ENCODE measurements around the gene CPTP. TPM values are rescaled to one million over a fixed set of nuclear protein-coding genes. Genes with fewer than 3 reads are reported as not detected.

Gene CPTP
- 10 to 100 TPM; 11.6 to 14.1 TPM for total RNA-seq
- long read RNA-seq, donor 1, transcript CPTP-201 (3 exons, 2,190 nt), result major isoform, 8 of 17 reads
- long read RNA-seq, donor 1, transcript CPTP-202 (2 exons, 1,101 nt), result major isoform, 8 of 17 reads
- long read RNA-seq, donor 1, partial matches to known transcripts, result 0 of 17 reads
- long read RNA-seq, donor 1, other reads (novel, unspliced or antisense), result 1 of 17 reads
- long read RNA-seq, donor 2, transcript CPTP-201 (3 exons, 2,190 nt), result major isoform, 9 of 18 reads
- long read RNA-seq, donor 2, partial matches to known transcripts, result 1 of 18 reads
- long read RNA-seq, donor 2, other reads (novel, unspliced or antisense), result 5 of 18 reads

GRCh38 chr1:1324524-1325287 lies at the start of gene CPTP, which contains the start of gene INTS11:
Gene CPTP, plus strand, starts transcription at chr1:1324802. Its CDS starts 2,109 bp downstream, at chr1:1326911.
Gene INTS11, minus strand, starts transcription at chr1:1324660. Its CDS starts 52 bp downstream, at chr1:1324608.
- DNase-seq (ENCODE audit: low spot score), result peak; percentile 99
- intact Hi-C loops (cut with DNase I), result no loop called here

GRCh38 chr1:1274931-1275431 lies 49.6 kb upstream of the CPTP start:
- DNase-seq (ENCODE audit: low spot score), result no peak

GRCh38 chr1:1275836-1276235 lies 48.8 kb upstream of the CPTP start:
- intact Hi-C loops (cut with DNase I), result no loop called here
- no peak for DNase-seq (ENCODE audit: low spot score)

More at GRCh38 chr1:1274931-1275431, 49.6 kb upstream of the CPTP start:
- intact Hi-C loops (cut with DNase I), result no loop called here

- DNase-seq (ENCODE audit: low spot score), result no peak
- intact Hi-C loops (cut with DNase I), result no loop called here
Measured at GRCh38 chr1:1278620-1279019, 46.0 kb upstream of the CPTP start.

- intact Hi-C loops (cut with DNase I), result no loop called here
- no peak for DNase-seq (ENCODE audit: low spot score)
Measured at GRCh38 chr1:1279028-1279427, 45.6 kb upstream of the CPTP start.

- intact Hi-C loops (cut with DNase I), result no loop called here
- DNase-seq (ENCODE audit: low spot score), result no peak
Measured at GRCh38 chr1:1280782-1281481, 43.7 kb upstream of the CPTP start.

GRCh38 chr1:1281533-1282321 lies 42.9 kb upstream of the CPTP start:
- intact Hi-C loops (cut with DNase I), result no loop called here
- no peak for DNase-seq (ENCODE audit: low spot score)

GRCh38 chr1:1282998-1283397 lies 41.6 kb upstream of the CPTP start:
- intact Hi-C loops (cut with DNase I), result no loop called here

GRCh38 chr1:1283821-1284220 lies 40.8 kb upstream of the CPTP start:
- intact Hi-C loops (cut with DNase I), result no loop called here
- no peak for DNase-seq (ENCODE audit: low spot score)

More at GRCh38 chr1:1282998-1283397, 41.6 kb upstream of the CPTP start:
- DNase-seq (ENCODE audit: low spot score), result no peak

- intact Hi-C loops (cut with DNase I), result no loop called here
- no peak for DNase-seq (ENCODE audit: low spot score)
Measured at GRCh38 chr1:1284221-1285101, 40.1 kb upstream of the CPTP start.

- DNase-seq (ENCODE audit: low spot score), result no peak
Measured at GRCh38 chr1:1285102-1285571, 39.5 kb upstream of the CPTP start.

GRCh38 chr1:1285611-1286311 lies 38.8 kb upstream of the CPTP start:
- intact Hi-C loops (cut with DNase I), result no loop called here

More at GRCh38 chr1:1285102-1285571, 39.5 kb upstream of the CPTP start:
- intact Hi-C loops (cut with DNase I), result no loop called here

GRCh38 chr1:1286313-1287261 lies 38.0 kb upstream of the CPTP start:
- intact Hi-C loops (cut with DNase I), result no loop called here
- DNase-seq (ENCODE audit: low spot score), result no peak

More at GRCh38 chr1:1285611-1286311, 38.8 kb upstream of the CPTP start:
- no peak for DNase-seq (ENCODE audit: low spot score)

GRCh38 chr1:1287288-1288110 lies 37.1 kb upstream of the CPTP start:
- intact Hi-C loops (cut with DNase I), result loop anchor here in 1 of 2 donors (2.0 kb wide), 1 partner anchor 65 kb away; no protein-coding TSS in a partner anchor
- DNase-seq (ENCODE audit: low spot score), result no peak

GRCh38 chr1:1290238-1290731 lies 34.3 kb upstream of the CPTP start:
- no peak for DNase-seq (ENCODE audit: low spot score)
- intact Hi-C loops (cut with DNase I), result loop anchor here (1.0 to 5.0 kb wide), 2 partner anchors 167 to 168 kb away; no protein-coding TSS in a partner anchor
